ENCODE data around the gene RAI1.
A peak's percentile ranks its signal among the peaks of the same experiment; 100 is the strongest.
"Not testable (repeated sequence)": the region's sequence is repeated elsewhere in the genome, so short reads cannot be mapped to it uniquely, and the experiment has no call there.

Gene RAI1

DNA sequence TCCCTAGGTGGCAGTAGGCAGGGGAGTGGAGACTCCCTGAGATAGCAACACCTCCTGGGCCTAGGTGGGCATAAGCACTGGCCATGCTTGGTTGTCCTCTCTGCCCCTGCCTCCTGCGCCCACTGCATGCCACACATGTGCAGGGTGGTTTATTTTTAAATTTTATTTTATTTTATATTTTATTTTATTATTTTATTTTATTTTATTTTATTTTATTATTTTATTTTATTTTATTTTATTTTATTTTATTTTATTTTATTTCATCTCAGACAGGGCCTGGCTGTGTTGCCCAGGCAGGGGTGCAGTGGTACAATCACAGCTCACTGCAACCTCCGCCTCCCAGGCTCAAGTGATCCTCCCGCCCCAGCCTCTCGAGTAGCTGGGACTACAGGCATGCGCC is 126.9 kb downstream of the RAI1 start:
- not testable (repeated sequence) for DNase-seq

DNA sequence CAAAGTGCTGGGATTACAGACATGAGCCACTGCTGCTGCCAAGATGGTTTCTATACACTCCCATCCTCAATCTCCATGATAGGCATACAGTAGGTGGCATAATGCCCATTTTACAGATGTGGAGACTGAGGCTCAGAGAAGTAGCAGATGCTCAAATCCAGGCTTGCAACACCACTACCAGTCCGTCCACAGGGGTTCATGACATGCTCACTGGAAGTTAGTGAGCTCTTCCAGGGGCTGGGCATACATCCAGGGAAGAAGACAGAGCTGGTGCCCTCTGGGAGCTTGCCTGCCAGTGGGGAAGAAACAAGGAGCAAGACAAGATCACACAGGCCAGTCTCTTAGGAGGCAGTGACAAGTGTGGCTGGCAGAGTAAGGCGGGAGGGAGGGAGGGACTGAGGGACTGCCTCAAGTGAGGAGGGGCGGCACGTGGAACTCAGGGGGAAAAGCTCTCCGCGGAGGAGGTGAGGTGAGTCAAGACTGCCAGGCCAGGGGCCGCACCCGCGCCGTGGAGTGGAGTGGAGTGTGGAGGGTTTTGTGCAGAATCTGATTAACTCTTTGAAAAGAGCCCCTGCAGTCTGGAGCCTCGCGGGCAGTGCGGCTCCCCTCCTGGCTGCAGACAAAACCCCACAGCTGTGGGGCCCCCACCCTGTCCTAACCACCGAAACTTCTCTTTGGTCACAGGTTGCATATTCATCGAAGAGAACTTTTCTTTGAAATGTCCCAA is 127.6 kb downstream of the RAI1 start:
- no peak for DNase-seq

DNA sequence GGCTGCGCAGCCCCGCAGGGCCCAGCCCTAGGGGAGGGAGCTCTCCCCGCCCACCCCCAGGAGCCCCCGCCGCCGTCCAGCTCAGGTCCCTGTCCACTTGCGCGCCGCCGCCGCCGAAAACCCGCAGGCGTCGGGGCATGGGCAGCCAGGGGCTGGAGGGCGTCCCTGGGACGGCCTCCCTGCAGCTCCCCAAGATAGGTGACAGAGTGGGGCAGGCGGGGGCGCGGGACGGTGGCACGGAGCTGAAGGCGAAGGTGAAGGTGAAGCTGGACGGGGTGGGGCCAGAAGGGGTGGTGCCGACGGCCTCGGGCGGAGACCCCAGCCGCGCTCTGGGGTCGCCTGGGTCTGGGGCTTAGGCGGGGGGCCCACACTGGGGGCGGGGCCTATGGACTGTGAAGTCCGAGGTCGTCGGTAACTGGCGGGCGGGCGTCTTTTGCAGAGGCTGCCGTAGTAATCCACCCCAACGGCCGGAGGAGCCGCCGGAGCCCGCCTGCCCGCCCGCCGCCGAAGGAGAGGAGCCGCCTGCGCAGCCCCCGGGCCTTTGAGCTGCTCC is 128.3 kb downstream of the RAI1 start:
- no peak for DNase-seq

DNA sequence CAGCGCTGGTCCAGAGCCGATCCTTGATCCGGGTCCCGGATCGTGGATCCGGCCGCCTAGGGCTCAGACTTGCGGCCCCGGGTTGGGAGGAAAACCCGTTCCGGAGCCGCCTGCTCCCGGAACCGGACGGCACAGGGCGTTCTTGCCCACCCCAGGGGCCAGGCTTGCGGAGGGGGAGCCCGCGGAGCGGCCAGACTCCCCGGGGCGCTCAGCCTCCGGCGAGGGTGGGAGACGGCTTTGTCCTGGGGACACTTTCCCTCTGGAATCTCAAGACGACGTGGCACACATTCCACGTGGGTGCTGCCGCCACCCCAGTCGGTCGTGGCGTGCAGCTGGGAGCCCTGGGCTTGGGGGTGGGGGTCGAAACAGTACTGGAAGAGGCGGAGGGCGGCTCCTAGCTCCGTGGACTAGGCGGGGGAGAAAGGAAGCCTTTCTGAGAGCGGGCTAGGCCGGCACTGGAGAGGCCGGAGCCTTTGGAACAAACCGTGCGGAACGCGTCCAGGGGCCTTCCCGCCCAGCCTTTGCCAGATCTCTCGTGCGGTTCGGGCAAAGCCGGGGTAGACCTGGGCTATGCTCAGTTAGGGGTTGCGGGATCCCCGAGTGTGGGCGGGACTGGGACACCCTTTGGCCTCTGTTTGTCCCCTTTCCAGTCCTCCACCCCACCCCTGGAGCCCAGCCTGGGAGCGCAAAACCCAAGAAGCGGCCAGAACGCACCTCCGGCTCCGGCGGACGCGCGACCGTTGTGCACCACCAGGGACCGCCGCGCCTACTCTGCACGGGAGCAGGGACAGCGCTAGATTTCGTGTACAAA is 129.0 kb downstream of the RAI1 start:
- no peak for DNase-seq

DNA sequence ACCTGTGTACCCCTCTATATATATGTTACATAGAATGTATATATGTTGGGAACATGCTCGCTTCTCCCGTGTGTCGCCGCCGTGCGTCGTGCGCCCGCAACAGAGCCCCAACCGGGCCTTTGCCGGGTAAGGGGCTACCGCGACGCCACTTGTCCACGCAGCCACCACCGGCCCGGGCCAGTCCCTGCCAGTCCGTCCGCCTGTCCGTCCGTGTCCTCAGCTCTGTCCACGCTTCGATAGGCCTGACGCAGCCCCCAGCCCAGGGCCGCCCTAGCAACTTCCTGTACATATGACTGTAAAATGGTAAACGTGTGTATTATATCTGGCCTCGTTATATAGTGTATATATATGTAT is 129.6 kb downstream of the RAI1 start:
- DNase-seq = no peak

DNA sequence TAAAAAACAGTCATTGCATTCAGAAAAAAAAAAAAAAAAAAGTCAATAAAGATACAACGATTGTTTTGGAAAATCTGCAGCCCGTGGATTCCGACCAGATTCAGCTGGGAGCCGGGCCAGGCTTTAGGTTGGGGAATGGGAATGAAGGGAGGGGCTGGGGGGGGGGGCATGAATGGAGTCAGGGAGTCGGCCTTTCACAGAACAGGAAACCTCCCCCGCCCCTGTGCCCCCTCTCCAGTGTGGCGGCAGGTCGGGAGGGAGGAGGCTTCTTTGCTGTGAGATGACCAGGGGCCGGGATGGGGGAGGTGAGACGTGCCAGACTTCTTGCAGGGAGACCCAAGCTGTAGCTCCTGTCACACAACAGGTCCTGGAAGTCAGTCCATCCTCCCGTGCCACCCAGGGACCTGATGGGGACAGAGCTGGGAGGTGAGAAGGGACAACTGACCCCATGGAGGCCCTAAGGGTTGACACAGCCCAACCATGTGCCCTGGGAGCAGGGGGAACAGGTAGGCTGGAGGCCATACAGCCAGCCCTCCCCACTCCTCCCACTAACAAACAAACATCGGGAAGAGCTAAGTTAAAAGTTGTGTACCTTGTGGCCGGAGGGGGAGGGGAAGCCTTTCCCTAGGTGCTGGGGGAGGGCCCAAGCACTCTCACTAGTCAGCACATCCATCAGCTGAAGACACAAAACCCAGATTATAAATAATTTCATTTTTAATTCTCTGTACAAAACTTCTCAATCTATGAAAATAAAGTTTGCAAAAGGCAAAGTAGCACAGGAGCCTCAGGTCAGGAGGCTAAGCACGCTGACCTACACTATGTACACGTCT is 130.3 kb downstream of the RAI1 start:
- no peak for DNase-seq

DNA sequence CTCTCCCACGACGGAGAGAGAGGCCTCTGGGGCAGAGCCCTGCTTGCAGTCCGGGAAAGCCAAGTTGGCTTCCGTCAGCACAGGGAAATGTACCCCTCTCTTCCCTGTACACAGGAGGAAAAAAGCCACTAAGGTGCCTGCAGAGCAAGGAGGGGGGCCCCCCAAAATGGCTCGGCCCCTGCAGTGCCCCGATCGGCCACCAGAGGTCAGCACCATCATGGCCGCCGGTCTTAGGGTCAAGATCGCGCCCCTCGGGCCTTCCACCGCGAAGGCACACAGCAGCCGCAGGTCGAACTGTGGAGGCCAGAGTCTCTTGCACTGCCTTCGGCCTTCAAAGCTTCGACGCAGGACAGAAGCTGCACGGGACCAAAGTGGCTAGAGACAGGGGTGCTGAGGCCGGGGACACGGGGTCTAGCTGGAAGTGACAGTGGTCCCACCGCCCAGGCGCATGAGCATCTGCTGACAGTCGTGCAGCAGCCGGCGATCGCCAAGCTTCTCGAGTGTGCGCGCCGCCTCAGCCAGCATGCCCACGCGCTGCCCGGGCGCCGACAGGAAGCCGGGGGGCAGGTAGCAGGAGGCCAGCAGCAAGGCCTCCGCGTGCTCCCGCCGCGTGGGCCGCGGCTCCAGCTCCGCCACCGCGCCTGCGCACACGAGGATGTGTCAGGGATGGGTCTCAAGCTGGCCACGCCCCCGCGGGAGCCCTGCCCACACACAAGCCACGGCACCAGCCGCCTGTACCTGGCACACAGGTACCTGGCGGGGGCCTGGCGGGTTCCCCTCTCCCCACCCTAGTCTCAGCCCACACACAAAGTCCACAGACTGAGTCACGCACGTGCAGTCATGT is 131.2 kb downstream of the RAI1 start:
- DNase-seq = peak; percentile 14

DNA sequence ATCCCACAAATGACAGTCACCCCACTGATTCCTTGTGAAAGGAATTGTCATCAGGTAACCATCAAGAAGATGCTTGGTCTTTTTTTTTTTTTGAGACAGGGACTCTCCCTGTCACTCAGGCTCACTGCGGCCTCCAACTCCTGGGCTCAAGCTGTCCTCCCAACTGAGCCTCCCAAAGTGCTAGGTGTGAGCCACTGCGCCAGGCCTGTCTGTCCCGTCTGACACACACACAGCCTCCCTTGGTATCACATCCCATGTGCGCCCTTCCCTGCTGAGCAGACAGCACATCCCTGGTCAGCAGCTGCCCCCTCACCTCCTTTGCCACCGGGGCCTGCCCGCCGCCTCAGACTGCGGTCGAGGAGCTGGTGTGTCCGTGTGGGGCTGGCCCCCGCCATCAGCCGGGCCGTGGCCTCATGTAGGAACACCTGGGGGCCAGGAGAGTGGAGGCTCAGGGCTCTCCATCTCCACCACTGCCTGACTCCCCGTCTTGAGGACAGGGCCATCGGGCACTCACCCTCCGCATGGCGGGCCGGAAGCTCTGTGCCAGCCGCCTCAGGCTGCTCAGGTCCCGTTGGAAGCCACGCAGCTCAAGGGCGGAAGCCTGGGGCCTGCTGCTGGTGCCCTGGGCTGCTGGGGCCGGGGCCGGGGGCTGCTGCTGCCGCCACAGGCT is 131.9 kb downstream of the RAI1 start:
- DNase-seq = no peak

DNA sequence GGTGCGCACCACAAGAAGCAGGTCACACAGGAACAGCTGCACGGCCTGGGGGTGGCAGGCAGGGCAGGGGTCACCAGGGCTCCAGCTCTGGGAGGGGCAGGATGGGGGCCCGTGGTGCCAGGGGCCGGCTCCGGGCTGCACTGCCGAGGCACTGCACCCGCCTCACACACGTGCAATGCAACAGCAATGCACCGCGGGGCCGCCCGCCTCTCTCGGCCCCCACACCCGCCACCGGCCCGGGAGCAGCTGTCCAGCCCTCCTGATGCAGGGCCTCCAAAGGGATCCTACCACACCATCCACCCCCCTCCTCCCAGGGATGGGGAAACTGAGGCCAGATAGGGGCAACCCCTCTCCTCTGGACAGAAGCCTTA is 132.5 kb downstream of the RAI1 start:
- DNase-seq = no peak

DNA sequence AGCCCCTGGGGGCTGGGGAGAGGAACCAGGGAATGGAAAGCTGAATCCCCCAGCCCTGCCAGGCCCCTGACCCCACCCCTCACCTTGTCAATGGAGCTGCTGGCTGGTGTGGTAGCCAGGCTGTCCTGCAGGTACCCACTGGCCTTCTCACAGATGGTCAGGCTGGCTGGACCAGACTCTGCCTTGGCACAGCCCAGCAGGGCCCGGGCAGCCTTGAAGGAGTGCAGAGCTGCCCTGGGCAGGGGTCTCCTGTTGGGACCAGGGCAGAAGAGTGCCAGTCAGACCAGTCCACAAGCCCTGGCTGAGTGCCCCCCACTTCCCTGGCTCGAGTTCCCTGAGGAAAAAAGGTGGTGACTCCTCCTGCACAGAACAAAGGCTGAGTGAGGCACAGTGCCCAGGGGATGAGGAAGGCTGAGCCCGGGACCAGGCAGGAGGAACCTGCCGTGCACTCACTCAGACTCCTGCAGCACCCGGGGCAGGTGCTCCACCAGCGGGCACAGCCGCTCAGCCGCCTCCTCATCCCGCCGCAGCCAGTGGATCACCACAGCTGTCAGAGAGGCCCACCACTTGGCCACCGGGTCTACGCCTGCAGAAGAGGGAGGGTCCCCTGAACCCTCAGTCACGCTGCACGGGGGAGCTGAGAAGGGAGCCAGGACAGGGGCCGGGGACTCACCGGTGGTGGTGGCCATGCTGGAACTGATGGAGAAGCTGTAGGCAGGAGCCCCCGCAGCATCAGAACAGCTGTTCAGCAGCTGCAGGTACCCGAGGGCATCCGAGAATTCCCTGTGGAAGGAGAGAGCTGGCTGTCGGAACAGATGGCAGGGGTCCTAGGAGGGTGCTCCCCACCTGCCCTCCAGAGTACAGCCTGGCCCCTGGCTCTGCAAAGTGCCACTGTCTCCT is 133.2 kb downstream of the RAI1 start:
- no peak for DNase-seq

DNA sequence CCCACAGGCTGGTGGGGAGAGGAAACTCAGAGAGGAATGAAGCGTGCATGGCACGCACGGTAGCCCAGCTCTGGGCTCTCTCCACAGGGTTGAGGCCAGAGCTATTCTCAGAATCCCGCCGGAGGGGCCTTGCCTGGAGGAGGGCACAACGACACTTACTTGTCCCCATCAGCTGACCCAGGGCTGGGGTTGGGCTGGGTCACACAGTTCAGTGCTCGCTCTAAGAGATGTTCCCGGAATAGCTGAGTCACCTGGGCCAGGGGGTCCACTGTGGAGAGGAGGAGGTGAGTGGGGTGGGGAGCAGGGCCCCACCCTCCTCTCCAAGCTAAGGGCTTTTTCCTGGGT is 133.8 kb downstream of the RAI1 start:
- no peak for DNase-seq

DNA sequence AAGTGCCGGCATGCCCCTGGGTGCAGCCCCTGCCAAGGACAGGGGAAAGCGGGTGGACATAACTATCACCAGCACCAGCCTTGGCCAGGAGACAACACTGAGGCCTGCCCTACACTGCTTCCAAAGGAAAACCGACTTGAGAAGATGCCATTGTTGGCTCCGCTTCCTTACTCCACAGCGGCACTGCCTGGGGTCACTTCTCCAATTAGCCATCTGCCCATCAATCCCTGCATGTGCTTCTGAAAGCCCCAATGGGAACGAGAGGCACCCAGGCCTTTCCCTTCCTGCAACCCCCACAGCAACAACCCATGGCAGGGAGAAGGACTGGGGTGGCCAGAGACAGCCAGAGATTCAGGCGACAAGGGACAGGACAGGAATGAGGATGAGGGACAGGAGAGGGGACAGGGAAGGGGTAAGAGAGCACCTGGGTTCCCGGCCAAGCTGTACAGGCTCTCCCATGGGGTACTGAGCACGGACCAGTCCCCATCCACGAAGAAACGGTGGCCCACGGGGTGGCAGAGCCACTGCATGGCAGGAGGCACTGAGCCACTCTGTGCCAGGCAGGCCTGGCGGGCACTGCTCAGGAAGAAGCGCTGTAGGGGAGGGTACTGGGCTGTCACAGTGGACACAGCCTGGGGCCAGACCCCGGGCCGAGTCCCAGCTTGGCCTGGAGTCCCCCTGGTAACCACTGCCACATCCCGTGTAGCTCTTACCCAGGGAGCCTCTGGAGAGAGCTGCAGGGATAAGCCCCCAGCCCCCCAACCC is 134.4 kb downstream of the RAI1 start:
- DNase-seq = no peak

DNA sequence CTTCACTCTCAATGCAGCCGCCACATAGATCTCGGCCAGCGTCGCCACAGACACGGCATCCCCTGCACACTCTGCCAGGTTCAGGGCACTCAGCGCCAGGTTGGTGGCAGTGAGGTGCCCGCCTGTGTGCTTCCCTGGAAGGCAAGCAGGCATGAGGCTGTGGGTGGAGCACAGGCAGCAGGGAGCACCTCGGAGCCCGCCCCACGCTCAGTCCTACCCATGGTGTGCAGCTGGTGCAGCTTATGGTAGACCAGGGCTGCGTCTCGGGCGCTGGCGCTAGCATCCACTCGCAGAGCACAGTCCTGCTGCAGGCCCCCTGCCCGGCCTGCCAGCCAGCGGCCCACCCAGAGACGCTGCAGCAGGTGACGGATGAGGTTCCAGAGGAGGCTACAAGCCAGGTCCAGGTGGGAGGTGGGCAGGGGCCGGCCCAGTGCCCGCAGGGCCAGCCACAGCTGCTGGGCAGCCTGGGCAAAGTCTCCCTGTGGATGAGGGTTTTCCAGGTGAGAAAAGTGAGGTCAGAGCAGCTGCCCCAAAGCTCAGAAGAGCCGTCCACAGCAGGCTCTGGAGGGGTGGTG is 135.1 kb downstream of the RAI1 start:
- DNase-seq = no peak

DNA sequence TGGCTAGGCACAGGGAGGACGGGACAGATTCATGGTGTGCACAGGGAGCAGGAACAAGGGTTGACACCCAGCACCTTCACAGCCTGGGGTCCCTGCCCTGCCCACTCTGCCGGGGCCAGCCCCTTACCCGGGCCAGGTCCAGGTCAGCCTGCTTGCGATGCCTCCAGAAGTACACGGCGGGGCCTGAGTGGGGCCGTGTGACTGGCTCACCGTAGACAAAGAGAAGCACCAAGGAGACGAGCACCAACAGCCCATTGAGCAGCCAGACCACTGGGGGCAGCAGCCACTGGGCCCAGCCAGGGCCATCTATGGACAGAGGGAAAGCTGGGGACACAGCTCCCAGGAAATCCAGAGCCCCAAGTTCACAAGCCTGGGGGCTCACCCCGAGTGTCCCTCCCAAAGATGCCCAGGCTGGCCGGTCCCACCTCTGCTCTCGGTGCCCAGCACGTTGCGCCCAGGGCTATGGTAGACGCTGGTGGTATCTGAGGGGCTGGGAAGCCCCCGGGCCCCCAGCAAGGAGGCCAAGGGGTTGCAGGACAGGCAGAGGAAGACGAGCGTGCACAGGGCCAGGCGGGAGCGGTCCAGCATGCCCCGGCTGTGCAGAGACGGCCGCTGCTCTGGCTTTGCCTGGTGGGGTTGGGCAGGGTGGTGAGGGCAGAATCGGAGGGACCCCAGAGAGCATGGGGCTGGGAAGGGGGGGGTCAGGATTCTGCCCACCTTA is 135.7 kb downstream of the RAI1 start:
- no peak for DNase-seq

DNA sequence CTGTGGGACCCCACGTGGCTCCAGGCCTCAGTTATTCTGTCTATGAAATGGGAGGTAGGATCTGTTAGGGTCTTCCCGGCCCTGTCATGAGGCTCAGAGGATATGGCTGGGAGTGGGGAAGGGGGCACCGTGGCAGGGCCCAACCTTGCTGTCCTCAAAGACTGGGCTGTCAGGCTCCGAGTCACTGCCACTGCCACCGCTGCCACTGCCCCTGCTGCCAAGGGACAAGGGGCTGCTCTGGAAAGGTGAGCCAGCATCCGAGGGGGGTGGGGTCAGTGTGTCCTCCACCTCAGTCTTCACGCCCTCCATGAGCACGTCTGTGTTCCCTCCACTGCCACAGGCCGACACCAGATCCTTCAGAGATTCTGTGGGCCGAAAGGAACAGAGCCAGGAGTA is 136.3 kb downstream of the RAI1 start:
- no peak for DNase-seq

DNA sequence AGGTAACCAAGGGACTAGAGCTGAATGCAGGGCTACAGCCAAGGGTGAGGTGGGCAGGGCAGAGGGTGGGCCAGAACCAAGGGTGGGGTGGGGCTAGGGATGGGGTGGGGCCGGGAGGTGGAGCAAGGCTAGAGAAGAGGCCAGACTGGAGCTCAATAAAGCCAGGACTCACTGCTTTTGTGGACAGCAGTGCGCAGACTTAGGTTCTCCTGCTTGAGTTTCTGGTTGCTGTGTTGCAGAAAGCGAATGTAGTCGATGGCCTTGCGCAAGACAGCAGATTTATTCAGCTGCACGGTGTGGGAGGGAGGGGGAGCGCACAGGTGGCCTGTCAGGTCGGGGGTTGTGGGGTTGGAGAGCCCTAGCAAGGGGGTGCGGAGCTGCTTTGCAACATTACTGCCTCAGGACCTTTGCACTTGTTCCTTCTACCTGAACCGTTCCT is 136.8 kb downstream of the RAI1 start:
- DNase-seq = no peak

DNA sequence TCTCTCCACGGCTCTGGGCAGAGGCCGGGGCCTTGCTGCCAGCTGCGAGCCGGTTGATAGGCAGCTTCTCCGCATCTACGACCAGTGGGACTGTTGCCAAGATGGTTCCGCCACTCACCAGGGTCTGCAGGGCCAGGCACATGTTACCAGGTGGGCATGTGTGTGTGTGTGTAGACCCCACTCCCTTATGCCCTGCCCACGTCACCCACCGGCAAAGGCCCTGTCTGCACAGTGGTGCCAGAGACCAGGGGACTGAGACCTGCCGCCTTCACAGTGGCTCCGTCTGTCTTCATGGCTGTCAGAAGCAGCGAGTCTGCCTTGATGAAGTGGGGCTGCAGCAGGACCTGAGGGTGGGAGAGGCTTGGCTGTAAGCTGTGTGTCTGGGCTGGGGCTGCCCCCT is 137.9 kb downstream of the RAI1 start:
- DNase-seq = no peak

DNA sequence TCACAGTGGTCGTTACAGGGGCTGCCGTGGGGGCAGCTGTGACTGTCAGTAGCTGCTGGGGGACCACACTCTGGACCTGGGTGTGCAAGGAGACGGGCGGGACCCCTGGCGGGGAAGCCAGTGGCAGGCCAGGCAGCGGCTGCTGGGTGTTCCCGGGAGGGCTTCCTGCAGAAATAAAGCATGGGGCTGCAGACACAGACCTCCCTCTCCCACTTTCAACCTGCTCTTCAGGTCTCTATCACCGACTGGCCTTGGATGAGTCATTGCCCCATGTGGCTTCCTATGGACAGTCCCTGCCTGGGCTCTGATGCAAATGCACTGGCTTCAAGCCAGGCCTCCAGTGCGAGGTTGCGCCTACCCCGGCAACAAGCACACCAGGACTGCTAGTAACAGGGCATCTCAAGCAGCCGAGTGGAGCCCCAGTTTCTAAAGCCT is 138.3 kb downstream of the RAI1 start:
- DNase-seq = no peak

DNA sequence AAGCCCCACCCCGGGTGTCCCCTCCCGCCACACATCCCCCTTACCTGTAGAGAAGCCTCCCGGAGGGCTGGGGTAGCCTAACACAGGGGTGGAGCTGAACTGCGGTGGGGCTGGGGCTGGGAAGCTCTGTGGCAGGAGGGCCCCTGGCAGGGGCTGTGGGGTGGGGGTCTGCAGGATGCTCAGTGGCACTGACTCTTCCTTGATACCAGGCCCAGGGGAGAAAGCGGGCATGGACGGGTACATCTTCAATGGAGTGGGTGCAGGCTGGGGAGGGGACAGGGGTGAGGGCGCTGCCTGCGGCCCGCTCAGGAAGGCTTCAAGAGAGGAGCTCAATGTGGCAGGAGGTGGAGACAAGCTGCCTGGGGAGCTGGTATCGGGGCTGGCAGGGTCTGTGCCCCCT is 138.8 kb downstream of the RAI1 start:
- DNase-seq = no peak
